Cardiac muscle cell (in vitro differentiated cells and primary cell): Measurements from ENCODE around the gene ARHGAP6. TPM values are rescaled to one million over a fixed set of nuclear protein-coding genes. Genes with fewer than 3 reads are reported as not detected.

Experiments
- DNase-seq, 2 donors: peaks; one replicate each; pipeline versions ENCODE4 v3.0.0 to v3.0.0-alpha.2; 2010 to 2017; ENCODE audit warnings: low read depth in 1 of 2, low spot score in 1 of 2
- H3K27ac ChIP-seq: fragments of 200-600 bp; sonication (generic); 2 replicates; pipeline ENCODE4 v1.5.1; 2016
- H3K27me3 ChIP-seq: fragments of 200-600 bp; sonication (generic); 2 replicates; pipeline ENCODE4 v1.6.0; 2016; ENCODE audit warnings: control low read depth
- H3K36me3 ChIP-seq: fragments of 200-600 bp; sonication (generic); 2 replicates; pipeline ENCODE4 v1.5.1; 2016; ENCODE audit warnings: control low read depth
- H3K4me1 ChIP-seq: fragments of 200-600 bp; sonication (generic); 2 replicates; pipeline ENCODE4 v1.8.1; 2017; ENCODE audit warnings: low read depth, mild to moderate bottlenecking, mixed run types
- H3K4me3 ChIP-seq: fragments of 200-600 bp; sonication (generic); 2 replicates; pipeline ENCODE4 v1.5.1; 2016; ENCODE audit warnings: mild to moderate bottlenecking
- H3K9me3 ChIP-seq: fragments of 200-600 bp; sonication (generic); 2 replicates; pipeline ENCODE4 v1.5.1; 2017; ENCODE audit warnings: low read depth, mild to moderate bottlenecking, control low read depth
- polyA plus RNA-seq: library from polyadenylated mRNA; unstranded; fragments of >200 nt; fragmentation: Nextera tagmentation; extraction: Ambion mirVana; gene quantifications from 2 replicates; pipeline ENCODE4 v1.2.1, GENCODE V29; 2016
- total RNA-seq: library from RNA; depleted of rRNA; stranded (reverse); fragments of >200 nt; gene quantifications from 2 replicates; pipeline ENCODE4 v1.2.3, GENCODE V29; 2016
- TF ChIP-seq, protein P1 (sequence below): IDR thresholded peaks from 2 replicates; pipeline ENCODE4 v1.5.1; 2012; ENCODE audit warnings: low read depth, mild to moderate bottlenecking, low read length

Gene ARHGAP6
- total and polyA plus RNA-seq, 2 experiments from 2014 or later = 10.5 to 45.0 TPM

DNA sequence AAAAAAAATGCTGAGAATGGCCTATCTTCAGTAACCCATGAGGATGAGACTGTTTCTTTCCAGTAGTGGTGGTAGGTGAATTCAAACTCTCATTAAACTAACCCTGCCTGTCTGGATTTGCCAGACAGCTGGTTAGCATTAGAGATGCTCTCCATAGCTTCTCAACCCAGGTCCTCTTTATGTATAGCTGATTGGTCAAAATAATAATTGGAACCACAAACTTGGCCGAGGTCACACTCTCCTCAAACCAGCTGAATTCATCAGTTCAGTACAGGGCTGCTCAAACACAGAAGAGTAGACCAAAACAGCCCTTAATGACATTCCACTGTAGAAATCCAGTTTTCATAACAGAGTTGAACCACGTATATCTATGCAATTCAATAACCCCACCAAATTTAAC lies 469.2 kb downstream of the ARHGAP6 start:
- TF ChIP-seq, protein P1, sequence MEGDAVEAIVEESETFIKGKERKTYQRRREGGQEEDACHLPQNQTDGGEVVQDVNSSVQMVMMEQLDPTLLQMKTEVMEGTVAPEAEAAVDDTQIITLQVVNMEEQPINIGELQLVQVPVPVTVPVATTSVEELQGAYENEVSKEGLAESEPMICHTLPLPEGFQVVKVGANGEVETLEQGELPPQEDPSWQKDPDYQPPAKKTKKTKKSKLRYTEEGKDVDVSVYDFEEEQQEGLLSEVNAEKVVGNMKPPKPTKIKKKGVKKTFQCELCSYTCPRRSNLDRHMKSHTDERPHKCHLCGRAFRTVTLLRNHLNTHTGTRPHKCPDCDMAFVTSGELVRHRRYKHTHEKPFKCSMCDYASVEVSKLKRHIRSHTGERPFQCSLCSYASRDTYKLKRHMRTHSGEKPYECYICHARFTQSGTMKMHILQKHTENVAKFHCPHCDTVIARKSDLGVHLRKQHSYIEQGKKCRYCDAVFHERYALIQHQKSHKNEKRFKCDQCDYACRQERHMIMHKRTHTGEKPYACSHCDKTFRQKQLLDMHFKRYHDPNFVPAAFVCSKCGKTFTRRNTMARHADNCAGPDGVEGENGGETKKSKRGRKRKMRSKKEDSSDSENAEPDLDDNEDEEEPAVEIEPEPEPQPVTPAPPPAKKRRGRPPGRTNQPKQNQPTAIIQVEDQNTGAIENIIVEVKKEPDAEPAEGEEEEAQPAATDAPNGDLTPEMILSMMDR = no peak
- H3K4me1 ChIP-seq = no peaks in the 10 kb centered on the region

DNA sequence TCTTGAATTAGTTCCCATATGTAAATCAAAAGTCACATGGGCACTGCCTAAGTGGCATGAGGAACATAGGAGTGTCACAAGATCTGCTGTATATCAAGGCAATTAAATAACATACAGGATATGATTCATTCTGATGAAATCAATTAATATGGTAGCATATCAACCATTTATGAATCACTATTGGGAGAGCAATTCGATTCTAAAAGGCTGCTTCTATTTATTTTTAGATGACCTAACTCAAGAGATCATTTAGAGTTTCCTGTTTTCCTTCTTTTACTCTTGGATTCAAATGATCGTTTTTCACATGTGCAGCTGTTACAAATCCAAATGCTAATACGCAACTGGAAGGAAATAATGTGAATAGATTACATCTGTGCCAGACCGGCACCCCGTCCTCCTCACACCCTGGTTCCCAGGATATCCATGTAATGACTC lies 472.7 kb downstream of the ARHGAP6 start:
- Histone ChIP-seq H3K36me3 (no peaks in the 10 kb centered on the region), H3K4me1 (no peaks in the 10 kb centered on the region), H3K27me3 (no peaks in the 10 kb centered on the region), H3K27ac (no peak overlapping the region), H3K9me3 (peaks cover 2% of the 10 kb centered on the region), H3K4me3 (no peak overlapping the region)
- TF ChIP-seq, protein P1 = no peak
- peak in 1 of 2 donors; percentile 32 for DNase-seq

More for the DNA sequence above, 469.2 kb downstream of the ARHGAP6 start:
- no peak overlapping the region for H3K4me3 ChIP-seq
- H3K27ac ChIP-seq = no peak overlapping the region
- DNase-seq = no peak
- H3K27me3 ChIP-seq = no peaks in the 10 kb centered on the region
- peaks cover 2% of the 10 kb centered on the region for H3K9me3 ChIP-seq
- no peaks in the 10 kb centered on the region for H3K36me3 ChIP-seq

DNA sequence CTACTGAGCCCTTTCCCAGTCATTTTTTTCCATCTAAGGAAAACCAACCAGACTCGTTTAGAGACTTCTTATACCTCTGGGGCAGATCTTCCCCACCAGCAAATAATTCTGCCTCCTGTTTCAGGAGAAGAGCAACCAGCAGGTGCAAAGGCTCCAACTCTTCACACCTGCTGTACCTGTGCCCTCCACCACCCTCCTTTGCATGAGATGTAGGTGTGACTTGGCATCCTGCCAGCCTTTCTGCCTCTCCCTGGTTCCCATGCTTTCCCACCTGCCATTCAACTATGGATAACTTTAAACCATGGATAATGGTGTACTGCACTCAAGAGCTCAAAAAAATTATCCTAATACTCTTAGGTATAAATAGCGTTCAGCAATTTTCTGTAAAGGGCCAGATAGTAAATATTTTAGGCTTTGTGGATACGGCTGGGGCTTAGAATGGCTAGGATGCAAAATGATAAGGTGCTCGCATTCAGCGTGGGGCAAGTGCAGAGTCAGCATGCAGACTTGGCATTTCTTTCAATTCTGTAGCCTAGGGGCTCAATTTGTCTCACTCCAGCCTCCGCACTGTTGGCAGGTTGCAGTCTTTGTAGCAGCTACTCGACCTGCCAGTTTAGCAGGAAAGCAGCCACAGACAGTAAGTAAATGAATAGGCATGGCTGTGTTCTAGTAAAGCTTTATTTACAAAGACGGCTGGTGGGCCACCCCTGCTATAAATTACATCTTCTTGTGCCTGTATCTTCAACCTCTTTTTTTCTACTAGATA lies 474.8 kb downstream of the ARHGAP6 start:
- Histone ChIP-seq H3K27ac (no peak overlapping the region), H3K9me3 (no peaks in the 10 kb centered on the region), H3K36me3 (no peaks in the 10 kb centered on the region), H3K4me3 (no peak overlapping the region), H3K4me1 (peaks cover 6% of the 10 kb centered on the region), H3K27me3 (no peaks in the 10 kb centered on the region)
- TF ChIP-seq, protein P1 = no peak
- DNase-seq = peak in 1 of 2 donors; percentile 4

DNA sequence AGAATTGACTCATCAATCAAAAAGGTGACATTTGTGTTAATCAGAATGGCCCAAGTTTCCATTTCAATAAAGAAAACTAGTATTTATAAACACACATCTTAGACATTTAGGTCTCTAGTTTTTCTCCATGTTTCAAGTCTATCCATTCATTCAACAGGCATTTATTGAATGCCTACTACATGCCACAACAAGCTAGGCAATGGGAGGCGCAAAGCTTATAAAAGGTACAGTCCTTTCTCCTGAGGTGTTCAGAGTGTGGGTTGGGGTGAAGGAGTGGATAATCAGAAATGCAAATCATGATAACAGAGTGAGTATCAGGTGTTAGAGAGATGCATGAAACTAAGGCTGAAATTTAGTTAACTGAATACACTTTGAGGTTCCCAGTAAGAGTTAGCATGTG lies 476.6 kb downstream of the ARHGAP6 start:
- H3K27ac ChIP-seq = no peak overlapping the region
- H3K9me3 ChIP-seq = no peaks in the 10 kb centered on the region
- no peak overlapping the region for H3K4me3 ChIP-seq
- TF ChIP-seq, protein P1 = no peak
- H3K27me3 ChIP-seq = no peaks in the 10 kb centered on the region
- H3K4me1 ChIP-seq = peaks cover 13% of the 10 kb centered on the region
- no peaks in the 10 kb centered on the region for H3K36me3 ChIP-seq
- DNase-seq = no peak

DNA sequence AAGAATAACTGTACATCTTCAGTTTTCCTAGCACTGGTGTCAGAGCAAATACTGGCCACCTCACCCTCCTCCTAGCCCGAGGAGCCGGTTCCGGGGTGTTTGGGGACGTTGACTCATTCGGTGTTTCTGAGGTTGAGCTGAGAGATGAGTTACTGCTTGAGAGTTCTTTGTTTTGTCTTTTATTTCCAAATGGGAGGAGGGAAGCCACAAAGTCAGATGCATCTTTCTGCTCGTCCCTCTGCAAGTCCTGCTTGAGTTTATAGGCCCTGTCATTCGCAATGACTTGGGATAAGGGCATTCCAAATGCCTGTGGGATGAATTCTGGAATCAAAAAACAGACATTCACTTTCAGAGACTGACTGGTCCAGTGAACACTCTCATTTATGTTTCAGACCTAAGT lies 477.1 kb downstream of the ARHGAP6 start:
- TF ChIP-seq, protein P1 = no peak
- Histone ChIP-seq H3K27me3 (no peaks in the 10 kb centered on the region), H3K9me3 (no peaks in the 10 kb centered on the region), H3K4me3 (no peak overlapping the region), H3K27ac (no peak overlapping the region), H3K4me1 (peaks cover 13% of the 10 kb centered on the region), H3K36me3 (no peaks in the 10 kb centered on the region)
- no peak for DNase-seq
